Measurements from ENCODE around the gene TJP3.
"Not testable (repeated sequence)": the region's sequence is repeated elsewhere in the genome, so short reads cannot be mapped to it uniquely, and the experiment has no call there.

The TJP3 gene

DNA sequence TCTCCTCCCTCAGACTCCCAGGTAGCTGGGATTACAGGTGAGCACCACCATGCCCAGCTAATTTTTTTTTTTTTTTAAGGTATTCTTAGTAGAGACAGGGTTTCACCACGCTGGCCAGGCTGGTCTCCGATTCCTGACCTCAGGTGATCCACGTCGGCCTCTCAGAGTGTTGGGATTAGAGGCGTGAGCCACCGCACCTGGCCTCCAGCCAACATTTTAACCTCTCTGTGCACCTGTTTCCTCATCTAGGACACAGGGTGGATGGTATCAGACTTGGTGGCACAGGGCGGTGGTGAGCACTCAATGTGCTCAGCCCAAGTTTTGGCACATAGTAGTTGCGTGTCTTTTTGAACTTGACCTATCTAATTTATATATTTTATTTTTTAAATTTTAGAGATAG lies 40.8 kb downstream of the TJP3 start:
- DNase-seq = no peak

DNA sequence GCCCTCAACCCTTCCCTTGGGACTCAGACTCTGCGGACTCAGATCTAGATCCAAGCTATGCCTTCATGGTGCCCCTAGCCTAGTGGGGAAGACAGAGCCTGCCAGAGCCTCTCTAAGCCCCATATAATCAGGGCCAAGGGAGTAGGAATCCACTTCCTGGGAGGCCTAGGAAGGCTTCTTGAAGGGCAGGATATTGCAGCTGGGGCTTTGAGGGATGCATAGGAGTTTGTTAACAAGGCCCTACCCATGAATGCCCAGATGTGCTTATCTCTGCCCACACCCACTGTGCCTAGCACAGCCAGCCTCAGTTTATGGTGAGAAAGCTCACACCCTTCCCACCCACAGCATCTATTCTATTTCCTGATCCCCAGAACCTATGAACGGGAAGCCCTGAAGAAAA lies 42.0 kb downstream of the TJP3 start:
- no peak for DNase-seq

DNA sequence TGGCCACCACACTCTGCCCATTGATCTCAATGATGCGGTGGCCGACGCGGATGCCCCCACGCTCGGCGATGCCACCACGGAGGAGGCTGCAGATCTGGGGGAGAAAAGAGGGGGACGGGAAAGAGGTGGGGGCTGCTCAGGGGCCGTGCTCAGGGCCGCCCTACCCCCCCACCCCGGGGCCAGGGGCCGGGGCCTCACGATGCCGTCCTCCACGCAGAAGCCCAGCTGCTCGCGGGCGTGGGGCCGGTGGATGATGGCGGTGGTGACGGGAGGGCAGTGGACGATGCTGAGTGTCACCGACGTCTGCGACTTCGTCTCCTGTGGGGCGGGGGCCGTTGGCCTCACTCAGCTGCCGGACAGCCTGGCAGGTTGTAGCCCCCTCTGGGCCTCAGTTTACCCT lies 43.1 kb downstream of the TJP3 start:
- no peak for DNase-seq

DNA sequence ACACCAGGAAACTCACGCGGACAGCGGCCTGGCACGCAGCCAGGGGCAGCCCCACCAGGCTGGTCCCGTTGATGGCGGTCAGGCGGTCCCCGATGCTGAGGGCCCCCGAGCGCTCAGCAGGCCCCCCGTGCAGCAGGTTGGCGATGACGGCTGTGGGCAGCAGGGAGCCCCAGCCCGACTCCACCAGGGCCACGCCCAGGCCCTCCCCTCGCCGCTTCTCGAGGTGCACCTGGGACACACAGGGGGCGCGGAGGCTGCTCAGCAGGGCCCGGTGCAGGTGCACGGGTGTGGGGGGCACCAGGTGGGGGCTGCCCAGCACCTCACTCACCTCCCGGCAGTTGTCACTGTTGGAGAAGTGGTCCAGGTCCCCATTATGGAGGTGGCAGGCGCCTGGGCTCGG lies 44.3 kb downstream of the TJP3 start:
- no peak for DNase-seq

DNA sequence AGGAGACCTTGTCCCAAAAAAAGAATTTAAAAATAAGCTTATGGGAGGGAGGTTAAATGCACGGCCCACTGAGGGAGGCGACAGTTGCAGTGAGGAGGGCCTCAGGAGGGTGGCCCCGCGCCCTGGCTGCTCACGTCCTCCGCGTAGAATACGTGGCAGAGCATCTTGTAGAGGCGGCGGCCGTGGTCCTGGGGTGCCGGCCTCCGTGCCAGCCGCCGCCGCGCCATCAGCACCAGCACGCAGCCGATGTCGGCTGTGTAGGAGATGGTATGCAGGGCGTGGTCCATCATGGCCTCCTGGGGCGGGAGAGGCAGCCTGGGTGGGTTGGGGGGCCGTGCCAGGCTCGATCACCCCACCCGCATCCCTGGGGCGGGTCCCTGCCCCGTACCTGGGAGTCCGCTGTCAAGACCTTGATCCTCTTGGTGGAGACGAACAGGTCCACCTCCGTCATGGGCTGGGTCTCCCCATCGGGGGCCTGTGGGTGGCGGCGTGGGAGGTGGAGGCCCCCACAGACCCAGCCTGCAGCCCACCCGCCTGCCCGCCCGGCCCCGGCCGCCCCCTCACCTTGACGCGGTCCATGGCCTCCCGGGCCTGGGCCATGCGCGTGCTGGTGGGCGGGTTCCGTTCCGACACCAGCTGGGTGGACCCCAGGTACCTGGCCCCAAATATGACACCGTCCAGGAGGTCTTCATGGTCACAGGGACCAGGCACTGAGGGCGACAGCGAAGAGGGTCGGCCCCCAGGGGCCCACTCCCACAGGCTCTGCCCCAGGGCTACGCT lies 45.6 kb downstream of the TJP3 start:
- no peak for DNase-seq

DNA sequence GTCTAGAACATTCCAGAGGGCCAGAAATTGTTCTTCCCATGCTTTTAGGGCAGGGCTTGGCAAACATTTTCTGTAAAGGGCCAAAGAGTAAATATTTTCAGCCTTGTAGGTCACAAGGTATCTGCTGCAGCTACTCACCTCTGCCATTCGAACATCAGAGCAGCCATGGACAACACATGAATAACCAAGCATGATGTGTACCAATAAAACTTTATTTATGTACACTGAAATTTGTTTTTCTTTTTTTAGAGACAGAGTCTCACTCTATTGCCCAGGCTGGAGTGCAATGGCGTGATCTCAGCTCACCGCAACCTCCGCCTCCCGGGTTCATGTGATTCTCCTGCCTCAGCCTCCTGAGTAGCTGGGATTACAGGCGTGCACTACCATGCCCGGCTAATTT lies 49.5 kb downstream of the TJP3 start:
- DNase-seq = not testable (repeated sequence)

DNA sequence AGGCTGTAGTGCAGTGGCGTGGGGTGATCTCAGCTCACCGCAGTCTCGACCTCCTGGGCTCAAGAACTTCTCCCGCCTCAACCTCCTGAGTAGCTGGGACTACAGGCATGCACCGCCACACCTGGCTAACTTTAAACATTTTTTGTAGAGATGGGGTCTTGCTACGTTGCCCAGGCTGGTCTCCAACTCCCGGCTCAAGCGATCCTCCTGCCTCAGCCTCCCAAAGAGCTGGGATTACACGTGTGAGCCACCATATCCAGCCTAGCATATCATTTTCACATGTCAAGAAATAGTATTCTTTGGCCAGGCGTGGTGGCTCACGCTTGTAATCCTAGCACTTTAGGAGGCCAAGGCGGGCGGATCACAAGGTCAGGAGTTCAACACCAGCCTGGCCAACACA lies 50.1 kb downstream of the TJP3 start:
- not testable (repeated sequence) for DNase-seq

DNA sequence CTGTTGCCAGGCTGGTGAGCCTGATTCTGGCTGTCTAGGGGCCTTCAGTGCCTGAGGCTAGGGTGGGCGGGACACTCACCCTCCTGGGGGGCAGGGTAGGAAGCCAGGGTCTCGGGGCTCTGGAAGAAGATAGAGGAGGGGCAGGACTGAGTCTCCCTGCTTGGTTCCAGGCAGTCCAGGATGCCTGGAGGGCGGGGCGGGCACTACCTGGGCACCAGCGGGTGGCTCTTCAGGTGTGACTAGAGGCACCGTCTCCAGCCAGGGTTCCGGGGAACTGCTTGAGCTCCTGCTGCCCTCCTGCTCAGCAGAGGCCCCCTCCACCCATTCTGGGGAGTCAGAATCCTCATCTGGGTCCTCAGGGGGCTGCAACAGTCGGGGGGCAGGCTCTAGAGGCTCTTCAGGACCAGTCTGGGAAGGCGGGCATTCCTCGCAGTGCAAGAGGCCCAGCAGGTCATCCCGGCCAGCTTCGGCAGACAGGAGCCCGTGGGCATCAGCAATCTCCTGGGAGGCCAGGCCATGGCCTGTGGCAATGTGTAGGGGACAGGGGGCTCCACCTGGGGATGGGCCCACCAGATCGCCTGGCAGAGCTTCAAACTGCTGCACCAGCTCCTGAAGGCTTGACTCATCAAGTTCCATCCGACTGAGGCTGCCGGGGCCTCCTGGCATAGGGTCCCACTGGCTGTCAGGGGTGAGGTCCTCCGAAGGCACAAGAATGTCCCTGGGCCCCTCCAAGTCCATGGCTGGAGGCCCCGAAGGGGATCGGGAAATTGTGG lies 51.5 kb downstream of the TJP3 start:
- DNase-seq = no peak

DNA sequence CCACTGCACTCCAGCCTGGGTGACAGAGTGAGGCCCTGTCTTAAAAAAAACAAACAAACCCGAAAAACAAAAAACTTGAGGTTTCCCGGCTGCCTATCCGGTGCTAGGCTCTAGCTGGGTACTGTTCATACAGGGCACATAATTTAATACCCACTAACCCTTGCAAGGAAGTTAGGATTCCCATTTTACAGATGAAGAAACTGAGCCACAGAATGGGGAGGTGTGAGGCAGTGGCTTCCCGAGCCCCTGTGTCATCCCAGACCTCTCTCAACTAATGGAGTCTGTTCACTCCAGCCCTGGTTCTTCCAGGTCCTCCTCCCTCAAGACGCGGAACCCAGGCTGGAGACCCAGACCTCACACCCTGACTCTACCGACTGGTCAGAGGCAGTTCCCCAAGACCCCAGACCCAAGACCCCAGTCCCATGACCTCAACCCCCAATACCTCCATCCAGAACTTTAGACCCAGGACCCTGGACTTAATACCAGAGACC lies 52.7 kb downstream of the TJP3 start:
- peak; percentile 23 to 24 for DNase-seq

DNA sequence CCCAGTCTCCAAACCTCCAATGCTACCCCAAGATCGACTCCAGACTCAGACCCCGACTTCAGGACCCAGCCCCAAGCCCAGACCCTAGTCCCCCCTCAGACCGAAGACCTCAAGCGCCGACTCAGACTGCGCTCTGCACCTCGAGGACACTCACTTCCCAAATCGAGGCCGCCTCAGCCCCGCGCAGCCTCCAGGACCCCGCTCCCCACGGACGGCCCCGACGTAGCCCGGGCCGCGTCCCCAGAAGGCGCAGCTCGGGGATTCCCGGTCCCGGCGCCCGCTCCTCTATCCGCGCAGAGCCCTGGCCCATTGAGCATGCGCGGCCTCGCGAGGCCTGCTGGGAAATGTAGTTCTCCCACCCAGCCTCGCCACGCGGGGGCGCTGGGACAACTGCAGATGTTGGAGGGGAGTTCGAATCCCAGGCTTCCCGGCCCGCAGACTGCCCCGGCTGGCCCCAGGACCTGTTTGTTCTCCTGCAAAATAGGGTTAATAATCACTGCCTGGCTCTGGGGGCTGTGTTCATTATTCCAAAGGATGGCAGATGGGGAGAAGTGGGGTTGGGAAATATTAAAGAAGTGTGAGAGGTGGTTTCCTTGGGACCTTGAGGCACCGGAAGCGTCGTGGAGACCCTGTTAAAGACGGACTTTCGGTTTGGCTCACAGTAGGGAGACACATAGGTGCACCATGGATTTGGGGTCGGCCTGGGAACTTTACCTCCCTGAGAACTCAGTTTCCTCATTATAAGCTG lies 53.4 kb downstream of the TJP3 start, which contains the start of gene APBA3:
Gene APBA3 (minus strand): TSS at position 311 of the 748 bp plus-strand sequence. CDS start 1,428 bp downstream, outside the sequence.
- DNase-seq = peak; percentile 97 to 98

DNA sequence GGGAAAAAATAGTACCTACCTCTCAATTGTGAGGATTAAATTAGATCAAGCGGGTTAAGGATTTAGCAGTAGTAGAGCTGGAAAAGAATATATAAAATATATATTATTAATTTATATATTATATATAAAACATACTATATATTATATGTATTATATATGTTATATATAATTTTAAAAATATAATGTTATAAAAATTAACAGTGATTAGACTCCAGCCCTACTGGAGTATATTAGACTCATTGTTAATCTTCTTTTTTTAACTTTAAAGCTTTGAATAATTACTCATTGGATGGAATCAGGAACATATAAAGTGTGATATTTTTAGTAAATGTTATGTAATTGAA lies 53.9 kb downstream of the TJP3 start:
- no peak for DNase-seq

DNA sequence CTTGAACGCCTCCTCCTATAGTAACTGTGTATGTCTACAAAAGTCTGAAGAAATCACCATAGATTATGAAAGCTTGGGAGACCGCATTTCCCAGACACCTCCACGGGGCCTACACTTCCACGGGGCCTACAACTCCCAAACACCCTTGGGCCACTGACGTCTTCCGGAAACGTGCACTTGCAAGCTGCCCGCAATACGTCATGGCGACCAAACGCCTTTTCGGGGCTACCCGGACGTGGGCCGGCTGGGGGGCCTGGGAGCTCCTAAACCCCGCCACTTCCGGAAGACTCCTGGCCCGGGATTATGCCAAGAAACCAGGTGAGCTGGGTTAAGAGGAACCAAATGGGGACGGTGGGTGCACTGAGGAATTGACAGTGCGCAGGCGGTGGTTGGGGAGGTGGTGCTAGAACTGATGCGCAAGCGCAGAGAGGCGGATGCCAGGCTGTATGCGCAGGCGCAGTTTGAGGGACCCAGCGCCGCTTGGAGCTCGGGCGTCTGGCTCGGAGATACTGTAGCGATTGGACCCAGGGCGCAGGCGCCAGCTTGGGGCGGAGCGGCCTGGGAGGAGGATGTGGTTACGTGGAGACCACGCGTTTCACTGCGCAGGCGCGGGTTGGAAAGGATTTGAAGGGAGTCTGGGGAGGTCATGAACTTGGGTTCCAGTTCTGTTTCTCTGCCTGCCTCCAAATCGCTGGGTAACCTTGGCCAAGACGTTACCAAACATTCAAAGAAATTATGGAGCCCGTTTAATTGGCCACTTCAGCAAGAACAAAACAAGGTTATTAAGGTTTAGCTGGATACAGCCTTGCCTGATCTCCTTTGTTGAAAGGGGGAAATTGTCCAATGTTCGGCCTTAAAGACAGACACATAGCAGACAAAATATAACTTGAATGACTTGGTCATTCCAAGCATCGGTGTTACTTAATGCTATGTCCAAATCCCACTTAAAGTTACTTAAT lies 54.6 kb downstream of the TJP3 start, which contains the start of gene MRPL54:
Gene MRPL54 (plus strand): TSS at position 182 of the 959 bp plus-strand sequence. CDS start 19 bp downstream, at position 201.
- peak; percentile 98 to 99 for DNase-seq

DNA sequence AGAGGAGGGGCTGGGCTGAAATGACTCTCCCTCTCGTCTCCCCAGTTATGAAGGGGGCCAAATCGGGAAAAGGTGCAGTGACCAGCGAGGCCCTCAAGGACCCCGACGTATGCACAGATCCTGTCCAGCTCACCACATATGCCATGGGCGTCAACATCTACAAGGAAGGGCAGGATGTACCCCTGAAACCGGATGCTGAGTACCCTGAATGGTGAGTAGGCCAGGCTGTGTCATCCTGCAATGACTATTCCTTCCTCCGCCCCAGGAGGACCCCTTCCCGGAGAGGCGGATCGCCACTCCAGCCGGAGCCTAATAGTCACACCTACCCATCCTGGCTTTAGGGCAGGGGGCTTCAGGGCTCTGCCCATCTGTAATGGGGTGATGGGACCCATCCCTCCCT lies 56.9 kb downstream of the TJP3 start:
- no peak for DNase-seq

DNA sequence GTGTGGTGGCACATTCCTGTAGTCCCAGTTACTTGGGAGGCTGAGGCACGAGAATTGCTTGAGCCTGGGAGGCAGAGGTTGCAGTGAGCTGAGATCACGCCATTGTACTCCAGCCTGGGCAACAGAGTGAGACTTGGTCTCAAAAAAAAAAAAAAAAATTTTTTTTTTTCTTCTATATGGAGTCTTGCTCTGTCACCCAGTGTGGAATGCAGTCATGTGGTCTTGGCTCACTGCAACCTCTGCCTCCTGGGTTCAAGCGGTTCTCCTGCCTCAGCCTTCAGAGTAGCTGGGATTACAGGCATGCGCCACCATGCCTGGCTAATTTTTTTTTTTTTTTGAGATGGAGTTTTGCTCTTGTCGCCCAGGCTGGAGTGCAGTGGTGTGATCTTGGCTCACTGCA lies 57.6 kb downstream of the TJP3 start:
- not testable (repeated sequence) for DNase-seq

DNA sequence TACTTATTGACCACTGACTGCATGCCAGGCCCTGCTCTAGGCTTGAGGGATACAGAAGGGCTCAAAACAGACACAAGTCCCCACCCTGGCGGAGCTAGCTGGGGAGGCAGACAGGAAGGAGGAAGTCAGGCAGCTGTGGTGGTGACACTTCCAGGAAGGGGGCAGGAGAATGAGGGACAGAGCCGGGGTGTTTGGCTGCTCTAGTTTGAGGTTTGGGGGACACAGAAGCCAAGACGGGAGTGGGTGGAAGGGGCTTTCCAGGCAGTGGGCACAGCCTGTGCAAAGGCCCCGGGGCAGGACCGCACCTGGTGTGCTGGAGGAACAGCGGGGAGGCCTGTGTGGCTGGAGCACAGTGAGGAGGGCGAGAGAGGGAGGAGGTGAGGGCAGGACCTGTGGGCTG lies 58.3 kb downstream of the TJP3 start:
- DNase-seq = no peak

DNA sequence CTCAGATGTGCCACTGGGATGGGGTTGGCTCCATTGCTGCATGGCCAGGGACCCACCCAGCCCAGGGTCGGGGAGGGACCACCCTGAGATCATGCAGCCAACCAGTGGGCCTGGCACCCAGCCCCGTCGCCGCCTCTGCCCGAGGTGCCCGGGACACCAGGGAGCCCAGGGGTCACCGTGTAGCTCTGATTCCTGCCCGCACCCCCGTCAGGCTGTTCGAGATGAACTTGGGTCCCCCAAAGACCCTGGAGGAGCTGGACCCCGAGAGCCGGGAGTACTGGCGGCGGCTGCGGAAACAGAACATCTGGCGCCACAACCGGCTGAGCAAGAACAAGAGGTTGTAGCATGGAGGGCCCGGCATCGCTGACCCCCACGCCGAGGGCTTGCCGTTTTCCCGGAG lies 58.9 kb downstream of the TJP3 start:
- no peak for DNase-seq

DNA sequence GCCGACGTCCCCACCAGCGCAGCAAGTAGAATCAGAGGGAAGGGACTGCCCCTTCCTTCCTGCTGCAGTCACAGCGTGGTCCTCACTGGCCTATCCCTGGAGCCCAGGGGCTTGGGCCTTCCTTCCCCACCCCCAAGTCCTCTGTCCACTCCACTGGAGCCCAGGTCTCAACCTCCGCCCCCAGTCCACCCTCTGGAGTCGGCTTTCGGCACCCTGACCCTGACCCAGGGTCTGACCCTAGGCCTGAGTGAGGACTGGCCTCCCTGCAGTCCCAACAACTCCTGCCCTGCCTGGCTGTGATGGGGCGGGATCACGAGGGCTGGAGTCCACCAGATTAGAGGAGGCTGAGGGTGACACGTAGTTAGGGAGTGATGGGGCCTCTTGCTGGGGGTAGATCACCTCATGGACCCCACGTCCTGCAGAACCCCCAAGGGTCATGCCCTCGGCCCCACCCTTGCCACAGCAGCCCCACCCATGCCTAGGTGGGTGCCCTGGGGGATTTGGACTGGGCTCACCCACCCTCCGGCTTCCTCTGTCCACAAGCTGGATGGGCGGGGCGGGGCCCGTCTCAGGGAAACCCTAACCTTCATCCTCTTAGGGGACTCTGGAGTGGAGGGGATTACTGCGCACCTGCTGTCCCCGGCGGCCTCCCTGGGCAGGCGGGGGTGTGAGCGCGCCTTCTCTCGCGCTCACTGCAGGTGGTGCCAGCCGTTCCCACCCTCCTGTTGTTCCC lies 60.0 kb downstream of the TJP3 start:
- no peak for DNase-seq

DNA sequence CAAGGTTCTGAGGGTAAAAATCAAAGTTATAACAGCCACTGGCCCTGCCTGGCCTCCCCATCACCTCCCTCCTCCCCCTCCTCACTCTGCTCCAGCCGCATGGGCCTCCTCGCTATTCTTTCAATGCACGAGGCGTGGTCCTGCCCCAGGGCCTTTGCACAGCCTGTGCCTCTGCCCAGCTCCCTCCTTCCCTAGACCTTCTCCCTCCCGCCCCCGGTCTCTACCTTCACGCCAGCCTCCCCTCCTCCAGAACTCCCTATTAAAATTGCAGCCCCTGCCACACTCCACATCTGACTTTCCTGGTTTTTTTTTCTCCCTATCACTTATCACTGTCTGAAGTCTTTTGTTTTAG lies 60.5 kb downstream of the TJP3 start:
- no peak for DNase-seq

DNA sequence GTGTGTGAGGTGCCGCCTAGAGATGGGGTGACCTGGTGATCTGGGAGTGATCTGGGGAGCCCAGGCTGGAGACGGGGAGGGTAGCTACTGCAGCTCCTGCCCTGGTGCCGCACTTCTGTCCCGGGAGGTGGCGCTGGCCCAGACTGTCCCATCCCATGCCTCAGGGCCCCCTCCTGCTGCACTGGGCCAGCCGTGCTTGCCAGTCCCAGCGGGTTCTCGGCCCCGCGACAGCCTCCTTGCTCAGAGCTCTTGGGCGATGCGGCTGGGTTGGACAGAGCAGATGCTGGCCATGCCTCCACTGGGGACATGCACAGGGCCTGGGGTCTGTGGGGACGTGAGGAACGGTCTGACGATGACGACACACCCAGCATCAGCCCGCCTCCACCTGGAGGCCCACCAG lies 61.3 kb downstream of the TJP3 start:
- no peak for DNase-seq

DNA sequence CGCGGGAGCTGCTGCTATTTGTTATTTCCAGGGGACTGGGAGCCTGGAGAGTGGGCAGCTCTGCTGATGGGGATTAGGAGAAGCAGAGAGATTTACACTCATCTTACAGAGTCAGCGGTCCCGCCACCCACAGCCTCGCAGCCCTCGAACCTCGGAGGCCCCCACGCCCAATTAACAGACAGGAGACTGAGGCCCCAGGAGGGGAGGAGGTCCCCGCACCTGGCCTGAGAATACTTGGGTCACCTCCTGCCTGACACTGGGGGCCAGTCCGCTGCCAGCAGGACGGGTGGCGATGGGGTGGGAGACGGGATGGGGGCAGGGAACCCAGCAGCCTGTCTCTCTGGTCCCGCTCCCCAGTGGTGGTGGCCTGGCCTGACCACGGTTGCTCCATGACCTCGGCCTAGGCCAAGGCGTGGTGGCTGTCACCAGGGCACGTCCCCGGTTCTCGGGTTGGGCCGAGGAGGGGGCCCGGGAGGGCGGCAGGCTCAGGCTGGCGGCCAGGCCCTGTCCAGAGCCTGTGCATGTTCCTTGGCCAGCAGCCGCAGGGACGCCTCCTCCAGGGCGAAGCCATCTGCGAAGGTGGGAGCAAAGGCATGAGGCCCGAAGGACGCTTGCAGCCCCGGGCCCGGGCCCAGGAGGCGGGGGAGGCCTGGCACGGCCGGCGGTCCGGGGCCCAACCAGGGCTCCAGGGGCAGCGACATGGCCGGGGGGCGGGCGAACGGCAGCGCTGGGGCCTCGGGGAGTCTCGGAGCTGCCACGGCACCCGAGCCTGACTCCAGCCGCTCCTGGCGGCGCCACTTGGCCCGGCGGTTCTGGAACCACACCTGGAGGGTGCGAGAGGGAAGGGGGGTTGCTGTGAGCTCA lies 62.2 kb downstream of the TJP3 start:
- DNase-seq = no peak

Data from activated CD4-positive, alpha-beta T cell treated with anti-CD3 and anti-CD28 coated beads, Interleukin-2, amount 50 U/mL, for 48 hours (primary cell).